HG02798 (cell line): ENCODE results near the gene KIFC3.
"Not testable (repeated sequence)": the region's sequence is repeated elsewhere in the genome, so short reads cannot be mapped to it uniquely, and the experiment has no call there.

Source experiments
- ATAC-seq: cut with Tn5 transposase; IDR thresholded peaks from one replicate; pipeline ENCODE4 v1.9.1; 2021; ENCODE audit warnings: mild to moderate bottlenecking; ENCODE audit not compliant: unreplicated experiment, poor library complexity

KIFC3 gene, protein sequence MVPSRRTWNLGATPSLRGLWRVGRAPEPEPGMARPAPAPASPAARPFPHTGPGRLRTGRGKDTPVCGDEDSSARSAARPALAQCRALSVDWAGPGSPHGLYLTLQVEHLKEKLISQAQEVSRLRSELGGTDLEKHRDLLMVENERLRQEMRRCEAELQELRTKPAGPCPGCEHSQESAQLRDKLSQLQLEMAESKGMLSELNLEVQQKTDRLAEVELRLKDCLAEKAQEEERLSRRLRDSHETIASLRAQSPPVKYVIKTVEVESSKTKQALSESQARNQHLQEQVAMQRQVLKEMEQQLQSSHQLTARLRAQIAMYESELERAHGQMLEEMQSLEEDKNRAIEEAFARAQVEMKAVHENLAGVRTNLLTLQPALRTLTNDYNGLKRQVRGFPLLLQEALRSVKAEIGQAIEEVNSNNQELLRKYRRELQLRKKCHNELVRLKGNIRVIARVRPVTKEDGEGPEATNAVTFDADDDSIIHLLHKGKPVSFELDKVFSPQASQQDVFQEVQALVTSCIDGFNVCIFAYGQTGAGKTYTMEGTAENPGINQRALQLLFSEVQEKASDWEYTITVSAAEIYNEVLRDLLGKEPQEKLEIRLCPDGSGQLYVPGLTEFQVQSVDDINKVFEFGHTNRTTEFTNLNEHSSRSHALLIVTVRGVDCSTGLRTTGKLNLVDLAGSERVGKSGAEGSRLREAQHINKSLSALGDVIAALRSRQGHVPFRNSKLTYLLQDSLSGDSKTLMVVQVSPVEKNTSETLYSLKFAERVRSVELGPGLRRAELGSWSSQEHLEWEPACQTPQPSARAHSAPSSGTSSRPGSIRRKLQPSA

DNA sequence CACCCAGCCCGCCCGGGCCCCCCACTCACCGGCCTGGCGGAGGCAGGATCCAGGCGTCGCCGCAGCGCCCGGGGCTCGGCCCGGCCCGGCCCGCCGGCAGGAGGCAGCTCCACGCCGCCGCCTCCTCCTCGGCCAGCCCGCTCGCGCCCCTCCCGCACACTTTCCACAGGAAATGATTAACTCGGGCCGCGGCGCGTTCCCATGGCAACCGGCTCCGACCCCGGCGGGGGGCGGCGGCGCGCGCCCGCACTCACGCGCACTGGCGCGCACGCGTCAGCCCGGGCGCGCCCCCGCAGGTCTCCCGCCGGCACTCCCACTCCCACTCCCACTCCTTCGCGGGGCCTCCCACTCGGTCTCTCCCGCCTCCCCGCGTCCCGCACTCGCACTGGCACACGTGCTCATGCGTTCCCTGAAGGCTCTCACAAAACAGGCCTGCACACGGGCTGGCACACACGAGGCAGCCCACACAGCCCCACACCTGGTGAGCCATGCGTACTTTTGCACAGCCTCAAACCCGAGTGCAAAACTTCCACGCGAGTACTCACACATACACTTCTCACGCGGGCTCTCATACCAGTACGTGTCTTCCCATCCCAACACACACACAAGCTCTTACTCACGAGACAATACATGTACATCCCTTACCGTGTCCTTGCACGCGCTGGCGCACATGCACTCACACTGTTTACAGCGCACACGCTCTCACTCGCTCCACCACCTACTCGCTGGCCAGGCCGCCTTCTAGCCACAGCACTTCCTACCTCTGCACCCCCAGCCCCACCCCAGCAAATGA is at the start of gene KIFC3:
KIFC3 (minus strand) TSS at position 151 of the 793 bp plus-strand sequence. CDS start 4,248 bp downstream, outside the sequence.
- ATAC-seq: peak; percentile 39

DNA sequence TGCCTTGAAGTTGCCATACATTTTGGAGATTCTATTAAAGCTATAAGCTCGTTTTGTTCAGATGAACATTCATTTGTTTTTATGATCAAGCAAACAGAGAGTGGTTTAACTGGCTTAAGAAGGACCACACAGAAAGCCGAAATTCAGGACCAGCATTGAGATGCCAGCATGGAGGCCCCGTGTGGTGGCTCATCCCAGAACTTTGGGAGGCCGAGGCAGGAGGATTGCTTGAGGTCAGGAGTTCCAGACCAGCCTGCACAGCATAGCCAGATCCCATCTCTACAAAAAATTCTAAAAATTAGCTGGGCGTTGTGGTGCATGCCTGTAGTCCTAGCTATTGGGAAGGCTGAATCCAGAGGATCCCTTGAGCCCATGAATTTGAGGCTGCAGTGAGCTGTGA is 45.9 kb upstream of the KIFC3 start:
- ATAC-seq: no peak

DNA sequence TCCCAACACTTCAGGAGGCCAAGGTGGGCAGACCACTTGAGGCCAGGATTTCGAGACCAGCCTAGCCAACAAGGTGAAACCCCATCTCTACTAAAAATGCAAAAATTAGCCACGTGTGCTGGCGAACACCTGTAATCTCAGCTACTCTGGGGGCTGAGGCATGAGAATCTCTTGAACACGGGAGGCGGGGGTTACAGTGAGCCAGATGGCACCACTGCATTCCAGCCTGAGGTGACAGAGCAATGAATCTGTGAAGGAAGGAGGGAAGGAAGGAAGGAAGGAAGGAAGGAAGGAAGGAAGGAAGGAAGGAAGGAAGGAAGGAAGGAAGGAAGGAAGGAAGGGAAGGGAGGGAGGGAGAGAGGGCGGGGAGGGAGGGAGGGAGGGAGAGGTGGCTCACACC is 44.6 kb upstream of the KIFC3 start:
- not testable (repeated sequence) for ATAC-seq

DNA sequence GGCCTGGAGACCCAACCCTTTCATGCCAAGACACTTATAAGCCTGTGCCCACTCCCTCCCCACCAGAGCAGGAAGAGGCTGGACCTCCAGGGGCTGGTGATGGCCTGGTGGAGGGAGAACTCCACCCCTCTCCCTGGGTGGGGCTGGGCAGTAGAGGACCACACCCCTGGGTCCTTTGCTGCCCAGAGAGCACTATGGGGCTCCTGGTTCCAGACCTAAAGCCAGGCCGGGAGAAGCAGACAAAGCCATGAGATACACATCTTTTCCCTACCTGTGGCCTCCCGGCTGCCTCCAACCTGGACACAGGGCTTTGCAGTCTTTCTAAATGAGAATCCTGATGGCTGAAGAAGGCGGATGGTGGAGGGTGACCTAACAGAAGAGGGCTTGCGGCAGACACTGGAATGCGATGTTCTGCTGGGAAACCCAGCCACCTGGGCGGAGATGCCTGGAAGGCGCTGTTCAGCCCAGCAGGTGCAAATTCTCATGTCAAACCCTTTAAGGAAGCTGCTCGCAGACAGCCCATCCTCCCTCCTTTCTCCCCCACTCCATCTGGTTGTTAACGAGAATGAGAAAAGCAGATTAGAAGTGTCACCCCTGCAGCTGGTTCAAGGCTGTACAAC is 43.9 kb upstream of the KIFC3 start:
- ATAC-seq: no peak

DNA sequence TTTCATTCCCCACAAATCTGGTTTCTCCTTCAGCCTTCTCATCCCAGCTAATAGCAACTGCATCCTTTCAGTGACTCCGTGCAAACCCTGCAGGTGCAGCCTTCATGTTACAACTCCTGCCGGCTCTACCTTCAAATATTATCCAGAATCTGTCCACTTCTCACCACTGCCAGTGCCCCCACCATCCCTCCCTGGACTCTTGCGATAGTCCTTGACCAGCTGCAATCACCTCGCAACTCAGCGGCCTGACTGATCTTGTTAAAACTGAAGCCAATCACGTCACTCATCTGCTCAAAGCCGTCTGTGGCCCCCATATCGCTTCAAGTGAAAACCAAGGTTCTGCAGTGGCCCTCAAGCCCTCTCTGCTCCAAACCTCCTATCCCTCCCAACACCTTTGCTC is 42.8 kb upstream of the KIFC3 start:
- no peak for ATAC-seq

DNA sequence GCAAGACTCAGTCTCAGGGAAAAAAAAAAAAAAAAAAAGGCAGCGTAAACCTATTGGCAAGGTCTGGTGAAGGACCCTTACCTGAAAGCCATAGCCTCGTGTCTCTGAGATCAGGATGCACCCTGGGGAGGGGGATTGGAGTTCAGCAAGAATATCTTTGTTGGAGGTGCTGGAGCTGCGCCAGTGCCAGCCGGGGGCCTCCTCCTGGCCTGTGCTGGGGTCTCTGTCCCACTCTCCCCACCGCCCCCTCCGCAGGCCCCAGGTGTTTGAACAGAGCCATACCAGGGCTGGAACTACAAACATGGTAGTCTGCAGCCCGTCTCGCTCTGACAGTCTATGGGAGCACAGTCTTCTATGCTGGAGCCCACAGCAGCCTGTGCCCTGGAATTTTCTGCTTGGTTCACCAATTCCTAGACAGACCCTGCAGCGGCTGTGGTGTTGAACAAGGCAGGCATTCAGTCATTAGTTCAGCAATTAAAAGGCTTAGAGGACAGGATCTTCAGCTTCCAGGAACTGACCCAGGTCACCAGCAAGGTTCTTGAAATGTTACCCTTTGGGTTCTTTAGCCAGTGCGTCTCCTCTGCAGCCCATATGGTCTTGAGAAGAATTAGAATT is 42.2 kb upstream of the KIFC3 start:
- ATAC-seq: no peak

DNA sequence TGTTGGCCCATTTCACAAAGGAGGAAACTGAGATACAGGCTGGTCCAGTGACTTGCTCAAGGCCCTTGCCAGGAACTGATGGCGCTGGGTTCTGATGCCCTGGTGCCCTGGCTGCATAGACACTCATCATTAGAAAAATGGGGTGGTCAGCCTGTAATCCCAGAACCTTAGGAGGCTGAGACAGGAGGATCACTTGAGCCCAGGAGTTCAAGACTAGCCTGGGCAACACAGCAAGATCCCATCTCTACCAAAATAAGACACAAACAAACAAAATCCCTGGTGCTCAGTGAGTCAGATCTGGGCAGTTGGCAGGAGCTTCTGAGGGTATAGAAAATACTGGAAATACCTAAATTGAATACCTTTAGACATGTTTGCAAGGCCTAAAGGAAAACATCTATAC is 41.1 kb upstream of the KIFC3 start:
- ATAC-seq: no peak

DNA sequence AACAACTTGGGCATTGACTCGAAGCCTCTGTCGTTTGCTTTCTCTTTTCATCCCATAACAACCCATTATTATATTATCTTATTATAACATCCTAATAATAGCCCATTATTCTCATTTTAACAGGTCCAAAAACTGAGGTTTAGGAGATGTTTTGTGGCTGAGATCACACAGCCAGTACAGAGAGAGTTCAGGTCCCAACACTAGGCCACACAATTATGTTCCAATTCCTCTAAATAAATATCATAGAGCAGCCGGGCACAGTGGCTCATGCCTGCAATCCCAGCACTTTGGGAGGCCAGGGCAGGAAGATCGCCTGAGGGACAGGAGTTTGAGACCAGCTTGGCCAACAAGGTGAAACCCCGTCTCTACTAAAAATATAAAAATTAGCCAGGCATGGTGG is 40.3 kb upstream of the KIFC3 start:
- no peak for ATAC-seq

DNA sequence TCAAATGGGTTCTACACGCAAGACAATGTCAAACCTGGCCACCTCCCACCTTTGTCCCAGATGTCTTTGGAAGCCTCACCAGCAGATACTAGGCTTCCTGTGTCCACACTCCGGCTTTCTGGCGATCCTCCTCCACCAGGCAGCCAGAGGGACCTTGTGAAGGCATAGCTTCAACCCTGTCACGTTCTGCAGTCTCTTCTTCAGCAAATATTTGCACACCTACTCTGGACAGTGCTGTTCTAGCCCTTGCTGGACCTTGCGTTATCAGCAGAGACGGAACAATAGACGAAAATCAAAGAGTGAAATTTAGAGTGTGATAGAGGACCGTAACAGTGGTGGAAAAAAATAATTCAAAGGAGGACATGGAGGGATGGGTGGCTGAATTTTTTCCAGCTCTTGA is 38.5 kb upstream of the KIFC3 start:
- ATAC-seq: no peak

DNA sequence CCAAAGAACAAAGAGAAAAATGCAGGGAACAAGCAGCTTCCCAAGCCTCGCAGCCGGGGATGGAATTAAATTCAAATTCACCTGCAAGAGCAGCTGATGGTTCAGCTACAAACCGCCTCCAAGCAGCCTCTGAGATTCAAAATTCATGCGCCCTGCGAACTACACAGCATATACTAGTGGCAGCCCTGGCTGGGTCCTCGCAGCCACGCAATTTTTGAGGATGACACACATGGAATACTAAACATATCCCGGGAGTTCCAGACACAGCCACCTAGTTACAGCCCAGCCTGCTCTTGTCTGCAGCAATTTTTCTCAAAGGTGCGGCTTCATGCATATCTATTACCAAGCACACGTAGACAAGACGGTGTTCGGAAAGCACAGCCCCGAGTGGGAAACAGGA is 35.9 kb upstream of the KIFC3 start:
- no peak for ATAC-seq

DNA sequence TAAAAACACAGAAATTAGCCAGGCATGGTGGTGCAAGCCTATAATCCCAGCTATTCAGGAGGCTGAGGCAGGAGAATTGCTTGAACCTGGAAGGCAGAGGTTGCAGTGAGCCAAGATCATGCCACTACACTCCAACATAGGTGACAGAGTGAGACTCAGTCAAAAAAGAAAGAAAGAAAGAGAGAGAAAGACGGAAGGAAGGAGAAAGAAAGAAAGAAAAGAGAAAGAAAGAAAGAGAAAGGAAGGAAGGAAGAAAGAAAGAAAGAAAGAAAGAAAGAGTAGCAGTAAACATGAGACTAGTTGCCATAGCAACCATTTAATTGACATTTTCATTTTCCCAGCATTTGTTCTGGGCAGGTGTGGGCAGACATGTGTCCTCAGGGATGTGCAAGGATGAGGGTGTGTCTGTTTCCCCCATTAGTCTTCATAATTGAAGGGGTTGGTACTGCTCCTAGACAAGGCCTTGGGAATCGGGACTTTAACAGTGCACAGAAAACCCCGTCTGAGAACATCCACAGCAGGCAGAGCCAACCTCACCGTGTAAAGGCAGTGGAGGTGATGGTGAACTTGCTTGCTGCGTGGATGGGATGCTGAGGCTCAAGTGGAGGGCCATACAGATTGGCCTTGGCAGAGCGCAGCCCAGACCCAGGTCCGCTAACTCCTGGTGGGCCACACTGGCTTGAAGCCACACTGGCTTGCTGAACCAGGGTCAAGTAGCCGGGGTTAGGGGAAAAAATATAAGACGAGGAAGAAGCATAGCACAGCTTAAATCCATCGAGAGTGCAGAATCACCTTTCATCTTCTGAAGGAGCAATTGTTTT is 35.2 kb upstream of the KIFC3 start:
- no peak for ATAC-seq

DNA sequence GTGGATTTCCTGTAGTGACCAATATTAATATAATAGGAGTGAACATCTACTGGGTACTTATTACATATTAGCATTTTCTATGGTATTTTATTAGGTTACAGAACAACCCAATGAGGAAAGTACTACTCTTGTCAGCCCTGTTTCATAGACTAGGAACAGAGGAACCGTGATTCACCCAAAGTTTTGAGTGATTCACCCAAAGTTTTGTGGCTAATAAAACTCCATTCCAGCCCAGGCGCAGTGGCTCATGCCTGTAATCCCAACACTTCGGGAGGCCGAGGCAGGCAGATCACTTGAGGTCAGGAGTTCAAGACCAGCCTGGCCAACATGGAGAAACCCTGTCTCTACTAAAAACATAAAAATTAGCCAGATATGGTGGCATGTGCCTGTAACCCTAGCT is 33.1 kb upstream of the KIFC3 start:
- not testable (repeated sequence) for ATAC-seq

DNA sequence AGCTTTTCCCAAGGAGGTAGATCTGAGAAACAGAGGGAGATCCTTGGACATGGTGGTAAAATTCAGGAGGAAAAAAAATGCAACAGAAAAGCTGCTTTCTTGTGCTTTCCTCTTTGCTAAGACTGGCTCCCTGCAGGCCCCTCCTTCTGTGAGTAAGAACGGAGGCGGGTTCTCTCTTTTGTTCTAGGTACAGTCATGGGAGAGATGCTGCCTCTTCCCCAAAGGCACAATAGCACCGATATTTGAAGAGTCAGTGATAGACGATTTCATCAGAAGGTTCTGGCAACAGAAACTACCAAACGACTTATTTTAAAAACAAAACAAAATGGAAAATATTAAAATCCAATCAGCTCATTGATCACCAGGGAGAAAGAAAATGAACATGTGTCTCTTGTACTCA is 32.6 kb upstream of the KIFC3 start:
- no peak for ATAC-seq

DNA sequence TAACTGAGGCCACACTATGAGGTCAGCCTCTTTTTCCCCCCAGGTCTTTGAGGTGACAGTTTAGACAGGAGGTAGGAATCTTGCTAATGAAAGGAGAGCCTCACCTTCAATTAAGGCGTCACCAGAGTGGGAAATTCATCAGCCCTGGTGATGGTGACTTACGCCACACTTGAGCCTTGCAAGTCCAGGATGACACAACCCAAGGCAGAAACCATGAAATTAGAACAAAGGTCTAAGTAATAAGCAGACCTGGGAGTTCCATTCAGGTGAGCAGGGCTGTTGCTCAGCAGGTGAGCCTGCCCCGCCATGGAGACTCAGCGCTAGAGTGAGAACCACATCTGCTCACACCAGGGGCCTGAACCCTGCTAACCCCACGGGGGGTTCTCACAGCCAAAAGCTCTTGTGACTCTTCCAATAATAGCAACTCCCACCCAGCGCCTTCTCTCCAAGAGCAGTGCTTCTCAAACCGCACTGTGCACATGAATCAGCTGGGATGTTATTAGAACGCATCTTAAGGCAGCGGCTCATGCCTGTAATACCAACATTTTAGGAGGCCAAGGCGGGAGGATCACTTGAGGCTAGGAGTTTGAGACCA is 28.7 kb upstream of the KIFC3 start:
- no peak for ATAC-seq

DNA sequence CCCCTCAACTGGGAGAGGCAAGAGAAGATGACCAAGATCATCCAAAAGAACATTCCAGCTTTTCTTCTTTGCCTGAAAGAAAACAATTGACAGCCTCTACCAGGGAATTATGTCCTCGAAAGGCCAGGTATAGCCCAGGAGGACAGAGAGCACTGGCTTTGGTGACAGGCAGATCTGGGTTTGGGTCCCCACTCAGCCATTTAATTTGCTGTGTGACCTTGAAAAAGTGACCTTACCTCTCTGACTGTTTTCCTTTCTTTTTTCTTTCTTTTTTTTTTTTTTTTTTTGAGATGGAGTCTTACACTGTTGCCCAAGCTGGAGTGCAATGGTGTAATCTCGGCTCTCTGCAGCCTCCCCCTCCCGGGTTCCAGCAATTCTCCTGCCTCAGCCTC is 27.7 kb upstream of the KIFC3 start:
- ATAC-seq: no peak

DNA sequence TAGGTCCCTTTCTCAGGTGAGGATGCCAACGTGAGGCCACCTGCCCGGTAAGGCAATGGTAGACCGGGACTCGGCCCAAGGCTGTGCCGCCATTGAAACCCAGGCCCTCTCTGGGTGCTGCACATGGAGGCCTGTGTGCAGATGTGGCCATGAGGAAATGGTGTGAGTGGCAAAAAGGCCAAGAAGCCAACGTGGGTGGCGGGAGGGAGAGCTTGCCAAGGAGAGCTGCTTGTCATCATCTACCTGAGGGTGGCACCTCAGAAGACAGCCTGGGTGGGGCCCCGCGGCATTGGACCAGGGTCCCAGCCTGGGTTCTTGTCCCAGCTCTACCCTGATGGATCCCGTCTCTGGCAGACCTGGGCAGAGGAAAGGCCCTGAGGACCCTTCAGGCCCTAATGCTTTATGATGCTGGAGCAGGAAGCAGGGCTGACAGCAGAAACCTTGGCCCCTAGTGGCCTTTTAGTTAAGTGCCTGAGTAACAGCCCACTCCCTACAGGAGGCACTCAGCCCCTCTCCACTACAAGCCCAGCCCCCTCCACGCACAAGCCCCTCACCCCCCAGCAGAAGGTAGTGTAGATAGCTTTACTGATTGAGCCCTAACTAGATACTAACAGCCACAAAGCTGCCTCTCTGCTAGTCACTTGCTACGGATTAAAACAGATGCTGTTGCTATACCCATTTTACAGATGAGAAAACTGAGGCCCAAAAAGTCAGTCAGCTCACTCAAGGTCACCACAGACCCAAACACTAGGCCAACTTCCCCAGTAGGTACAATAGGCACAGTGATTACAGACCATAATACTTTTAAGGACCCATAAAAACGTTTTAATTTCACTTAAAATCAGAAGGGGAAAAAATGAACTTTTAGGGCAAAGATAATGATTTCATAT is 26.2 kb upstream of the KIFC3 start:
- ATAC-seq: no peak

DNA sequence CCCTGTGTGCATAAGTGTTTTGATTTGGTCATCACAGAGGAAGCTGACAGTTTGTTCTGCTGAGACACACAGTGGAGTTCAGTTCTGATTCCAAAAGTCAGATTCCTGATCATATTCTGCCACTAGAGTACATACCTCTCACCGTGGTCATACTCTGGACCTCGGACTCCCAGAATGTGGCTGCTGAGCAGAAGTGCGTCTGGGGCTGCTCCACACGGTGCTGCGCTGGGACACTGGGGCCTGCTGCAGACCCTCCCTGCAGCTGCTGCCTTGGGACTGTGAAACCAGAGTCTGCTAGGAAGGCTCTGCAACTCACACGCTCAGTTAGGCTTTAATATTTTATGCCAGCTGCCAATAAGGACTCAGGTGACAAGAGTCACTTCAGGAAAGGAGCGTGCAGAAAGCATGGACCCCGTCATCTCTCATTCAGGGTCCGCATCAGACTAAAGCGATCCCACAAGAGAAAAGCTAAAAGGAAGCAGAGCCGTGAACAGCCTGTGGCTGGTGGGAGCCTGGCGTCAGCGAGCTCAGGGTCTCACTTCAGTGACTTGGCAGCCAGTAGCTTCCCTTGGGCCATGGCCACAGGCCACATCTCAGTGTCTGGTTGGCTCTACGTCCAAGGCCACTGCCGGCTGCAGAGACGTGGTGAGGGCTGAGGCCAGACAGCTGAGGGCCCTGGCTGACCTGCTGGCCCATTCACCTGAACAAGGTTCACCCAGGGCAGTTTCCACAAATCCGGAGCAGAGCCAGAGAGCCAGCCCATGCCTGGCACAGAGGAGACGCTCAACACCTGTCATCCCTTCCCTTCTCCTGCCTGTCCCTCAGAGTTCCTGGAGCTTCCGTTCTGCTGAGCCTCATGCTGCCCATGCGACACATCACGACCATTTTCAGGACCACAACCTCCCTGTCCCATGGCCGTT is 24.7 kb upstream of the KIFC3 start:
- no peak for ATAC-seq
